ENCODE data around the gene BDH2.

DNA sequence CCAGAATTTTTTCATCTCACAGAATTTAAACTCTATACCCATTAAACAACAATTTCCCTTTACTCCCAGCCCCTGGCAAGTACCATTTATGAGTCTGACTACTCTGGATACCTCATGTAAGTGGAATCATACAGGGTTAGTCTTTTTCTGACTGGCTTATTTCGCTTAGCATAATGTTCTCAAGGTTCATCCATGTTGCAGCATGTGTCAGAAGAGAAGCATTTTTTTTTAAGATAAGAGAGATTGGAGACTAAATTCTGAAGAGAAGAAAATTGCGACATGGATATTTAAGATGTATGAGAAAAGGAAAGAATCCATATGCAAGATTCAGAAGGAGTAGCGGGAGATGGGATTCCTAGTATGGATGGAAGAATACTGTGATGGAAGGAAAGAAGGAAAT lies 68.8 kb downstream of the BDH2 start:
- TF ChIP-seq CTCF (conservative IDR thresholded peaks at IDR 0.05), result no peak
- no peak for TF ChIP-seq EZH2 (IDR thresholded peaks at IDR 0.05; ENCODE audit: low read depth)
